Aorta (tissue), 5 donors: ENCODE results near the gene TMEM139. TPM values are rescaled to one million over a fixed set of nuclear protein-coding genes. Genes with fewer than 3 reads are reported as not detected.

Source experiments
- ATAC-seq: fragments of 200-7000 bp; cut with Tn5 transposase; one replicate; pipeline ENCODE4 v1.9.1; 2022; ENCODE audit warnings: moderate library complexity; ENCODE audit not compliant: low FRiP score
- DNase-seq, 2 donors: peaks; one replicate each; pipeline ENCODE4 v3.0.0-alpha.2; 2020
- H3K27ac ChIP-seq, 2 donors: one replicate each; pipeline ENCODE4 v1.5.1; 2013; ENCODE audit warnings: low read length in 2 of 2, mild to moderate bottlenecking in 2 of 2, moderate library complexity in 2 of 2, control low read depth in 1 of 2, inconsistent platforms in 1 of 2, low read depth in 1 of 2
- H3K27me3 ChIP-seq, 2 donors: one replicate each; pipeline ENCODE4 v1.6.1; 2013; ENCODE audit warnings: control low read depth in 1 of 2, low read length in 1 of 2, mild to moderate bottlenecking in 1 of 2, moderate library complexity in 1 of 2; ENCODE audit not compliant: insufficient read depth in 2 of 2, control insufficient read depth in 1 of 2
- H3K36me3 ChIP-seq, 2 donors: one replicate each; pipeline ENCODE4 v1.6.1; 2013; ENCODE audit warnings: control low read depth in 1 of 2, low read length in 1 of 2, mild to moderate bottlenecking in 1 of 2; ENCODE audit not compliant: insufficient read depth in 2 of 2, control insufficient read depth in 1 of 2
- H3K4me1 ChIP-seq, 2 donors: one replicate each; pipeline ENCODE4 v1.6.1; 2013; ENCODE audit warnings: low read length in 2 of 2, control low read depth in 1 of 2, mild to moderate bottlenecking in 1 of 2, moderate library complexity in 1 of 2; ENCODE audit not compliant: insufficient read depth in 2 of 2, control insufficient read depth in 1 of 2
- H3K4me3 ChIP-seq, 2 donors: one replicate each; pipeline ENCODE4 v1.5.1; 2013; ENCODE audit warnings: low read length in 2 of 2, control low read depth in 1 of 2, mild to moderate bottlenecking in 1 of 2
- H3K9me3 ChIP-seq: one replicate; pipeline ENCODE4 v1.6.1; 2013; ENCODE audit warnings: mild to moderate bottlenecking, low read length; ENCODE audit not compliant: control insufficient read depth
- WGBS, 2 donors: extraction: QIAGEN DNeasy Blood & Tissue Kit; methylation state at CpG; one replicate each; pipeline ENCODE4 v1.1.7; 2013; 5-methylcytosine and 5-hydroxymethylcytosine counted together
- intact Hi-C, 2 donors: fragments of 100-400 bp; cut with DNase I; formaldehyde crosslinking; loops; one replicate each; pipeline versions ENCODE4 v1.14.2 to v1.15.0; 2022
- polyA plus RNA-seq, 2 donors: library from polyadenylated mRNA; stranded (reverse); fragments of 200-250 nt; gene quantifications; one replicate each; pipeline ENCODE4 v1.2.3, GENCODE V29; 2013
- total RNA-seq, 2 donors: library from RNA; stranded (reverse); fragmentation: NEBNext Ultra II Directional; extraction: Animal tissue kit (Norgen Biotek cat#: 25700); gene quantifications; one replicate each; pipeline ENCODE4 v1.2.1, GENCODE V29; 2021
- donor health status: healthy with polysubstance abuse.
- donor health status: Bipolar disorder and iron deficiency.
- donor health status: DM: no; HTN: no; CAD: no.
- donor health status: DM: no; HTN: no; CAD: no.
- donor health status: DM: yes; HTN: yes; CAD: no.

TMEM139 gene
- total and polyA plus RNA-seq, 4 donors = 0.10 to 17.3 (median 0.75) TPM

DNA sequence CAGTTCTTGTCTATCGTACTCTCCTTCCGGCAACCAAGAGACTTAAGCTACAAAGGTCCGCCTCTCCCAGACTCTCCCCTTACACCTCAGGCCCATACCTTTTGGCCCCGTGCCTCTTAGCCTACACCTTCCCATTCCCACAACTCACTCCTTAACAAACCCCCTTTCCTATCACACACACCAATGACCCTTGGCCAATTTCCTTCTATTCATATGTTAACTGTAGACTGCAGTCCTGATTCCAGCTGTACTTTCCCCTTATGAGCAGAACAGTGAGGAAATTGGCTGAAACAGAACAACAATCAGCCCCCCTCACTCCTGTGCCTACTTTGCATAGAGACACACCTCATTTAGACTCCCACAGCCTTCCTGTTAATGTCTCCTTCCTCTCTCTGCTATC lies 1.4 kb upstream of the TMEM139 start:
- Histone ChIP-seq H3K36me3 (no peaks in the 10 kb centered on the region), H3K4me3 (no peak overlapping the region), H3K9me3 (no peaks in the 10 kb centered on the region), H3K27me3 (no peaks in the 10 kb centered on the region), H3K27ac (no peak overlapping the region), H3K4me1 (no peaks in the 10 kb centered on the region)
- DNase-seq (no peak), ATAC-seq (no peak)
- intact Hi-C loops = no loop called here
- WGBS, 2 donors = 87 to 92% methylated on average over 4 of the region's 4 CpGs

DNA sequence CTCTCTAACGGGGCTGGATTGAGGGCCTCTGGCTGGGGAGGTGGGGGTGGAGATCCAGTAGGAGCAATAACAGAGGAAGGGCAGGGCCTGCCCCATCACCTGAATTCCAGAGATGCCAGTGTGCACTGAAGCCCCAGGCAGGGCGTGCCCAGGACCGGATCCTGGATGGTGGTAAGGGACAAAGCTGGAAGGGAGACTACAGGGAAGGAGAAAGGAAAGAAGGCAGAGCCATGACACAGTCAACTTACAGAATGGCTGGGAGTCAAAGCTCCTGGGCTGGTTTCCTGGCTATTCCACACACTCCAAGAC lies 666 bp downstream of the TMEM139 start:
- Histone ChIP-seq H3K9me3 (no peaks in the 10 kb centered on the region), H3K27ac (no peak overlapping the region), H3K27me3 (no peaks in the 10 kb centered on the region), H3K4me3 (no peak overlapping the region), H3K4me1 (no peaks in the 10 kb centered on the region), H3K36me3 (no peaks in the 10 kb centered on the region)
- intact Hi-C loops = no loop called here
- WGBS, 2 donors = 72 to 75% methylated on average over 3 of the region's 3 CpGs
- DNase-seq (no peak), ATAC-seq (no peak)

DNA sequence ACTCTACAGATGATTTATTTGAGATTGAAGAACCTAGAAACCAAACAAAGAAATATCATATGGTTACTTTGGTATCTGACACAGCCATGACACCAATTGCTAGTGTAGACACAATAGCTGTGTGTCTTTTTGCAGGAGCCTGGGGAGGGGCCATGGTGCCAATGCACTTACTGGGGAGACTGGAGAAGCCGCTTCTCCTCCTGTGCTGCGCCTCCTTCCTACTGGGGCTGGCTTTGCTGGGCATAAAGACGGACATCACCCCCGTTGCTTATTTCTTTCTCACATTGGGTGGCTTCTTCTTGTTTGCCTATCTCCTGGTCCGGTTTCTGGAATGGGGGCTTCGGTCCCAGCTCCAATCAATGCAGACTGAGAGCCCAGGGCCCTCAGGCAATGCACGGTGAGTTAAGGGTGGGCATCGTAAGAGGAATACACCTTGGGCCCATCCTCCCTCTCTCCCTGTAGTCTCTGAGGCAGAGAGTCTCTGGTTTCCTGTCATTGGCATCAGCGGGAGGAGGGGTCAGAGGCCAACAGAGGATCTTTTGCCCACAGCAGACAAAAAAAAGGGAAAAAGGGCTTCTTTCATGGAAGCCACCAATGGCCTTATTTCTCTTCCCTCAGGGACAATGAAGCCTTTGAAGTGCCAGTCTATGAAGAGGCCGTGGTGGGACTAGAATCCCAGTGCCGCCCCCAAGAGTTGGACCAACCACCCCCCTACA lies 1.2 kb downstream of the TMEM139 start:
- Histone ChIP-seq H3K27ac (no peak overlapping the region), H3K27me3 (no peaks in the 10 kb centered on the region), H3K9me3 (no peaks in the 10 kb centered on the region), H3K36me3 (no peaks in the 10 kb centered on the region), H3K4me3 (no peak overlapping the region), H3K4me1 (no peaks in the 10 kb centered on the region)
- intact Hi-C loops = no loop called here
- no peak for DNase-seq
- no peak for ATAC-seq
- WGBS, 2 donors = 97 to 100% methylated on average over 11 of the region's 11 CpGs

DNA sequence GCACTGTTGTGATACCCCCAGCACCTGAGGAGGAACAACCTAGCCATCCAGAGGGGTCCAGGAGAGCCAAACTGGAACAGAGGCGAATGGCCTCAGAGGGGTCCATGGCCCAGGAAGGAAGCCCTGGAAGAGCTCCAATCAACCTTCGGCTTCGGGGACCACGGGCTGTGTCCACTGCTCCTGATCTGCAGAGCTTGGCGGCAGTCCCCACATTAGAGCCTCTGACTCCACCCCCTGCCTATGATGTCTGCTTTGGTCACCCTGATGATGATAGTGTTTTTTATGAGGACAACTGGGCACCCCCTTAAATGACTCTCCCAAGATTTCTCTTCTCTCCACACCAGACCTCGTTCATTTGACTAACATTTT lies 1.7 kb downstream of the TMEM139 start:
- Histone ChIP-seq H3K4me1 (no peaks in the 10 kb centered on the region), H3K9me3 (no peaks in the 10 kb centered on the region), H3K36me3 (no peaks in the 10 kb centered on the region), H3K4me3 (no peak overlapping the region), H3K27ac (no peak overlapping the region), H3K27me3 (no peaks in the 10 kb centered on the region)
- 95 to 97% methylated on average over 6 of the region's 6 CpGs for WGBS, 2 donors
- intact Hi-C loops = no loop called here
- ATAC-seq (no peak), DNase-seq (no peak)

DNA sequence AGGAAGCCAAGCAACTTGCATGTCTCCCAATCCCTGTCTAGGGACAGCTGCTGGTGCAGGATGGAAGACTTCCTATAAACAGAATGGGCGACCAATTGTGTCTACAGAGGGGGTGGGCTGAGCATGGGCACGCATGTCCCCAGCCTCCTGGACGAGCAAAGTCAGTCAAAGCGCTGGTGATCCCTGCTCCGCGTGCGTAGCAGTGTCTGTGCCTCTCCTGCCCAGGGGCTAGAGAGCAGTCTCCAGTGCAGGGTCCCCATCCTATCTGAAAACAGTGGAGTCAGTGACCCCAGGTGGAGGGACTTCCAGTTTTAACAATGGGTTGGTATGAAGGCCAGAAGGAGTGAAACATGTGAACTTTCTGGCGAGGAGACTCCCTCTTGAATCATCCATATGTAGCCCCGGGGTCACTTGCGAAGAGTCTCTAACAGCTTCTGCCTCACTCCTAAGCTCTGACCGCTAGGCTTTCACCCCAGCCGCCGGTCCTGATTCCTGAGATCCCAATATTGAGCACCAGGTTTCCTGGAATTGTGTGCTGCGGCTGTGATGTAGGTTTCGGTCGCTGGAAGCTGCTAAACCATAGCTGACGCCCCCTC lies 2.7 kb downstream of the TMEM139 start:
- H3K4me1 ChIP-seq = no peaks in the 10 kb centered on the region
- peak overlapping the region in 1 of 2 donors; percentile 19 for H3K27ac ChIP-seq
- ATAC-seq = no peak
- H3K9me3 ChIP-seq = no peaks in the 10 kb centered on the region
- WGBS, 2 donors = 71 to 76% methylated on average over 17 of the region's 17 CpGs
- DNase-seq = no peak
- H3K36me3 ChIP-seq = peaks cover 0 to 2% of the 10 kb centered on the region in 2 donors
- peak overlapping the region; percentile 6 to 10 for H3K4me3 ChIP-seq
- H3K27me3 ChIP-seq = no peaks in the 10 kb centered on the region
- intact Hi-C loops = no loop called here

DNA sequence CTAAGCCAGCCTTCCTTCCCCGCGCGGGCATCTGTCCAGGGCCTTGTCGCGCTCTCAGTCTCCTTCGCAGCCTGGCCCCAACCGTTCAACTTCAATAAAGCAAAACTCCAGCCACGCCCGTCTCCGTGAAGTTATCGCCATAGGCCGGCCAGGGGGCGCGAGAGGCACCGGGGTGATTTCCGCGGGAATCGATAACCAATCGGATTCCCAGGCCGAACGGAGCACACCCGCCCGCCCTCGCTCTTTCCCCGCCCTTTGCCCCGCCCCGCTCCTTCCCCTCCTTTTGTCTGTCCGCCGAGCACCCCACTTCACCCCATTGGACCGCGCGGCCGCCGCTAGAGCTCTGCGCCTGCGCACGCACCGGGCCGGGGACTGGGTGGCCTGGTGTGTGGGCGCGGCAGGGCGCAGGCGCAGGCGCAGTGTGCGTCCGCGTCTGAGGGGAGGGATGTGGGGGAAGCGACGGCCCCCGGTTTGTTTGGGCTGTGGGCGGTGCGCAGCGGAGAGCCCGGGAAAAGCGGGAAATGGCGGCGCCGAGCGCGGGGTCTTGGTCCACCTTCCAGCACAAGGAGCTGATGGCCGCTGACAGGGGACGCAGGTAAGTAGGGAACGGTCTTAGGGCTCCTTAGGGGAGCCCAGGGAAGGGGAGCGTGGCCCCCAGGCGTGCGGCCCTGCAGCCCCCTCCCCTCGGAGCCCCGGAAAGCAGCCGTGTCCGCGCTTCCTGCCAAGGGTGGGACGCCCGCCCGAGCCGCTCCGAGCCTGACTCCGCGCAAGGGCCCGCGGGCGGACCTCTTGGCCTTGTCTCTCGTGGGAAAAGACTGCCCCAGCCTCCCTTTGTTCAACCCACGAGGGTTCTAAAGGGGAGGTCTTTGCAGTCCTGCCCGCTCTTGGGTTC lies 3.4 kb downstream of the TMEM139 start, which contains the start of gene CASP2:
TSS of gene CASP2 (plus strand) at position 417 of the 892 bp plus-strand sequence. CDS start at position 522, 105 bp downstream.
- H3K27me3 ChIP-seq = no peaks in the 10 kb centered on the region
- DNase-seq (peak; percentile 99), ATAC-seq (peak; percentile 99)
- no peaks in the 10 kb centered on the region for H3K4me1 ChIP-seq
- intact Hi-C loops = no loop called here
- H3K4me3 ChIP-seq = peak within 1 kb of the TSS; percentile 46 to 57
- H3K27ac ChIP-seq = peak within 1 kb of the TSS in 1 of 2 donors; percentile 71
- no peaks in the 10 kb centered on the region for H3K9me3 ChIP-seq
- peaks cover 0 to 3% of the 10 kb centered on the region in 2 donors for H3K36me3 ChIP-seq
- WGBS, 2 donors = 1% methylated on average over 69 to 84 of the region's 84 CpGs

DNA sequence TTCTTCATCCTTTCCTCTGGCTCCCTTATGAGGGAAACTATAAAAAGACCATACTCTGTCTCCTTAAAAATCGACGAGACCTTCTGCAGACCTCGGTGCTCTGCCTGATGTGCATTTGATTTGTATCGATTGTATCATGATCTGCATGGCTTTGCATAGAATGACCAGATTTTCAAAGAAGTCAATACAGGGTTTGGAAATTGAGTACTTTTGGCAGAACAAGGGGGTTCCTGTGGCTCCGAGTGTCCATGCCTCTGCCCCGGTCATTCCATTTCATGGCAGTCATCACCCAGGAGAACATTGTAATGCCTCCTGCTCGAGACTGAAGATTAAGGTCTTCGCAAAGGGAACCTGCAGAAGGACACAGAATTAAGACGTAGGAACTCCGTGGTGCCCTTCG lies 4.1 kb downstream of the TMEM139 start:
- H3K4me3 ChIP-seq = peak overlapping the region; percentile 46 to 57
- no peak for ATAC-seq
- peak overlapping the region in 1 of 2 donors; percentile 71 for H3K27ac ChIP-seq
- no peaks in the 10 kb centered on the region for H3K4me1 ChIP-seq
- peaks cover 0 to 6% of the 10 kb centered on the region in 2 donors for H3K36me3 ChIP-seq
- DNase-seq = no peak
- WGBS, 2 donors = 0 to 1% methylated on average over 11 of the region's 11 CpGs
- no peaks in the 10 kb centered on the region for H3K9me3 ChIP-seq
- H3K27me3 ChIP-seq = no peaks in the 10 kb centered on the region
- intact Hi-C loops = no loop called here

DNA sequence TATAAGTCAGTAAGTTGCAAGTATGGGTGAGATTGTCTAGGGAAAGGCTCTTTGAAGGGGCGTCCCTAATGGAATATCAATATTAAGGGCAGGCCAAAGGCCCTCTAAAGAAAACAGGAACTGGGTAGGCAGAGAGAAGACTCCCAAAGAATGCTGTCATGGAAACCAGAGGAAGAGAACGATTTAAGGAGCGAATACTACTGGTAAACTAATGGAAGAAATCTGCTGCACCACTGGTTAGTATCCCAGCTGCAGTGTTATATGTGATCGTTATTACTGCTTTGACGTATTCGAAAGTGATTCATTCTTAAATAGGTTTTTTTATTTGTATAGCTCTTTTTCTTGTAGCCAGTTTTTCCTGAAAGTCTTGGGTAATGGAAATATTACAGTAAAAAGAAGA lies 4.7 kb downstream of the TMEM139 start:
- Histone ChIP-seq H3K9me3 (no peaks in the 10 kb centered on the region), H3K27ac (peak overlapping the region in 1 of 2 donors; percentile 71), H3K4me1 (no peaks in the 10 kb centered on the region), H3K4me3 (peak overlapping the region in 1 of 2 donors; percentile 57), H3K36me3 (peaks cover 6% of the 10 kb centered on the region in 2 donors), H3K27me3 (no peaks in the 10 kb centered on the region)
- no peak for ATAC-seq
- WGBS, 2 donors = 3 to 8% methylated on average over 6 of the region's 6 CpGs
- DNase-seq = no peak
- intact Hi-C loops = no loop called here
